Panc1 (cell line): ENCODE measurements around the gene EVA1C.

Experiments
- CTCF ChIP-seq: fragments of 450-650 bp; IDR thresholded peaks from 2 replicates; pipeline ENCODE4 v1.5.1; 2017; ENCODE audit warnings: mild to moderate bottlenecking
- POLR2AphosphoS5 ChIP-seq: IDR thresholded peaks from 2 replicates; pipeline ENCODE4 v1.6.1; 2012; ENCODE audit warnings: mild to moderate bottlenecking, low read depth, low read length, moderate library complexity
- REST ChIP-seq, 2 experiments: IDR thresholded peaks; 2 replicates each; pipeline ENCODE4 v1.6.1; 2011 to 2012; ENCODE audit warnings: low read depth in 2 of 2, control low read depth in 1 of 2, low read length in 1 of 2, mild to moderate bottlenecking in 1 of 2, moderate library complexity in 1 of 2; ENCODE audit not compliant: insufficient read depth in 1 of 2
- SIN3A ChIP-seq: IDR thresholded peaks from 2 replicates; pipeline ENCODE4 v1.6.1; 2012; ENCODE audit warnings: low read depth, mild to moderate bottlenecking, low read length, moderate library complexity, borderline replicate concordance; ENCODE audit not compliant: insufficient read depth
- TCF7L2 ChIP-seq: IDR thresholded peaks from 2 replicates; pipeline ENCODE4 v1.6.1; 2011; ENCODE audit warnings: mild to moderate bottlenecking, low read depth, low read length, inconsistent platforms

GRCh38 chr21:32558106-32558505, 145.6 kb downstream of the EVA1C start:
- no peak for TF ChIP-seq CTCF
- TF ChIP-seq SIN3A = no peak
- no peak for TF ChIP-seq POLR2AphosphoS5
- no peak for TF ChIP-seq REST (IDR thresholded peaks at IDR 0.05; ENCODE audit: insufficient read depth in 1 of 2, low read depth in 2 of 2, low read length in 1 of 2)
- no peak for TF ChIP-seq TCF7L2
